Measurements from ENCODE around the gene RSBN1. TPM values are rescaled to one million over a fixed set of nuclear protein-coding genes. Genes with fewer than 3 reads are reported as not detected.
A peak's percentile ranks its signal among the peaks of the same experiment; 100 is the strongest.

RSBN1 gene
- total and polyA plus RNA-seq, 10 of the 15 experiments (the other 5 are each of a cell fraction or from before 2014, with no cell fraction given), result 2.9 to 26.8 (median 11.5) TPM

DNA sequence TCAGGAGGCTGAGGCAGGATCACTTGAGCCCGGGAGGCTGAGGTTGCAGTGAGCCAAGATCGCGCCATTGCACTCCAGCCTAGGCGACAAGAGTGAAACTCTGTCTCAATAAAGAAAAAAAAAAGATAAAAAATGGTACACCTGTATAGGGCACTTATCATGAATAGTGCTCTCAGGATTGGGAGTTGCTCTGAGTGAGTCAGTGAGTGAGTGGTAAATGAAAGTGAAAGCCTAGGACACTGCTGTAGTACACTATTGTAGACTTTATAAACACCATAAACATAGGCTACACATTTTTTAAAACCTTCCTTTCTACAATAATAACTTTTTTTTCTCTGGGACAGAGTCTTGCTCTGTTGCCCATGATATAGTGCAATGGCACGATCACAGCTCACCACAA lies 69.8 kb downstream of the RSBN1 start:
- ChIA-PET SMC1A (ENCODE audit: uncharacterized antibody, unreplicated experiment) (interaction anchor here (0.6 to 2.3 kb wide), 4 partner anchors 8 to 27 kb away, joined by 3 to 10 read pairs (median 4); no protein-coding TSS in a partner anchor), POLR2A (interaction anchor here (1.1 kb wide), 2 partner anchors 13 to 15 kb away, joined by 3 to 4 read pairs; no protein-coding TSS in a partner anchor), CTCF (interaction anchor here (0.8 to 1.1 kb wide), 2 partner anchors 9 to 14 kb away, joined by 3 to 4 read pairs; no protein-coding TSS in a partner anchor), RAD21 (ENCODE audit: unreplicated experiment) (interaction anchor here (0.9 to 1.2 kb wide), 2 partner anchors 11 to 17 kb away, joined by 3 to 5 read pairs; partner anchors contain the start of gene PHTF1)
- H3K27me3 ChIP-seq (replicated peaks in 1 of 2; ENCODE audit: control insufficient read depth in 2 of 2, insufficient read depth in 2 of 2, low read length in 1 of 2), result no peaks in the 10 kb centered on the region
- H3K4me3 ChIP-seq, result no peak overlapping the region
- peaks cover 3 to 9% of the 10 kb centered on the region in 2 experiments; a peak in 3 of 4 replicates for H3K36me3 ChIP-seq (ENCODE audit: control insufficient read depth in 2 of 2, insufficient read depth in 2 of 2, low read length in 1 of 2)
- intact Hi-C loops (cut with micrococcal nuclease; ENCODE audit: unreplicated experiment) (no loop called here), in situ Hi-C loops (cut with MboI) (no loop called here)
- ATAC-seq (peak; percentile 90), DNase-seq (ENCODE audit: low read depth, low spot score) (no peak), FAIRE-seq (no peak)
- TF ChIP-seq, protein P1, sequence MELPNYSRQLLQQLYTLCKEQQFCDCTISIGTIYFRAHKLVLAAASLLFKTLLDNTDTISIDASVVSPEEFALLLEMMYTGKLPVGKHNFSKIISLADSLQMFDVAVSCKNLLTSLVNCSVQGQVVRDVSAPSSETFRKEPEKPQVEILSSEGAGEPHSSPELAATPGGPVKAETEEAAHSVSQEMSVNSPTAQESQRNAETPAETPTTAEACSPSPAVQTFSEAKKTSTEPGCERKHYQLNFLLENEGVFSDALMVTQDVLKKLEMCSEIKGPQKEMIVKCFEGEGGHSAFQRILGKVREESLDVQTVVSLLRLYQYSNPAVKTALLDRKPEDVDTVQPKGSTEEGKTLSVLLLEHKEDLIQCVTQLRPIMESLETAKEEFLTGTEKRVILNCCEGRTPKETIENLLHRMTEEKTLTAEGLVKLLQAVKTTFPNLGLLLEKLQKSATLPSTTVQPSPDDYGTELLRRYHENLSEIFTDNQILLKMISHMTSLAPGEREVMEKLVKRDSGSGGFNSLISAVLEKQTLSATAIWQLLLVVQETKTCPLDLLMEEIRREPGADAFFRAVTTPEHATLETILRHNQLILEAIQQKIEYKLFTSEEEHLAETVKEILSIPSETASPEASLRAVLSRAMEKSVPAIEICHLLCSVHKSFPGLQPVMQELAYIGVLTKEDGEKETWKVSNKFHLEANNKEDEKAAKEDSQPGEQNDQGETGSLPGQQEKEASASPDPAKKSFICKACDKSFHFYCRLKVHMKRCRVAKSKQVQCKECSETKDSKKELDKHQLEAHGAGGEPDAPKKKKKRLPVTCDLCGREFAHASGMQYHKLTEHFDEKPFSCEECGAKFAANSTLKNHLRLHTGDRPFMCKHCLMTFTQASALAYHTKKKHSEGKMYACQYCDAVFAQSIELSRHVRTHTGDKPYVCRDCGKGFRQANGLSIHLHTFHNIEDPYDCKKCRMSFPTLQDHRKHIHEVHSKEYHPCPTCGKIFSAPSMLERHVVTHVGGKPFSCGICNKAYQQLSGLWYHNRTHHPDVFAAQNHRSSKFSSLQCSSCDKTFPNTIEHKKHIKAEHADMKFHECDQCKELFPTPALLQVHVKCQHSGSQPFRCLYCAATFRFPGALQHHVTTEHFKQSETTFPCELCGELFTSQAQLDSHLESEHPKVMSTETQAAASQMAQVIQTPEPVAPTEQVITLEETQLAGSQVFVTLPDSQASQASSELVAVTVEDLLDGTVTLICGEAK (IDR thresholded peaks at IDR 0.05; ENCODE audit: borderline replicate concordance), result peak; percentile 31; the same call in 1 of the 2 replicates
- no peak for TF ChIP-seq MLLT1 (IDR thresholded peaks at IDR 0.05)
- H3K79me2 ChIP-seq (ENCODE audit: control insufficient read depth, insufficient read depth, low read length), result no peaks in the 10 kb centered on the region
- H3K9ac ChIP-seq (ENCODE audit: control insufficient read depth, insufficient read depth, low read length), result no peak overlapping the region
- H3K27ac ChIP-seq (ENCODE audit: control insufficient read depth, insufficient read depth), result no peak overlapping the region; the same call in 1 of the 2 replicates
- H4K20me1 ChIP-seq (ENCODE audit: control insufficient read depth, insufficient read depth), result no peaks in the 10 kb centered on the region
- H3K4me1 ChIP-seq (ENCODE audit: control insufficient read depth, insufficient read depth, low read length), result peaks cover 3% of the 10 kb centered on the region; the same call in 1 of the 2 replicates
- H3K9me3 ChIP-seq (replicated peaks; ENCODE audit: control insufficient read depth, insufficient read depth, low read length), result no peaks in the 10 kb centered on the region
- H2AFZ ChIP-seq (ENCODE audit: control insufficient read depth, low read depth, low read length), result no peak overlapping the region
- WGBS (ENCODE audit: insufficient coverage, insufficient replicate concordance, low lambda C conversion rate, missing lambda C conversion rate), result 99% methylated on average over 5 of the region's 5 CpGs
- no TSS peak for BruUV-seq (replicated peaks)
- H3K4me2 ChIP-seq (ENCODE audit: control insufficient read depth, insufficient read depth), result no peak overlapping the region

All from GM12878 (cell line).